DMS79 (cell line): ENCODE results near the gene SLC66A2.

Experiments
- DNase-seq: peaks from one replicate; lab custom pipeline; 2025; lab: John Stamatoyannopoulos, UW

The SLC66A2 gene

DNA sequence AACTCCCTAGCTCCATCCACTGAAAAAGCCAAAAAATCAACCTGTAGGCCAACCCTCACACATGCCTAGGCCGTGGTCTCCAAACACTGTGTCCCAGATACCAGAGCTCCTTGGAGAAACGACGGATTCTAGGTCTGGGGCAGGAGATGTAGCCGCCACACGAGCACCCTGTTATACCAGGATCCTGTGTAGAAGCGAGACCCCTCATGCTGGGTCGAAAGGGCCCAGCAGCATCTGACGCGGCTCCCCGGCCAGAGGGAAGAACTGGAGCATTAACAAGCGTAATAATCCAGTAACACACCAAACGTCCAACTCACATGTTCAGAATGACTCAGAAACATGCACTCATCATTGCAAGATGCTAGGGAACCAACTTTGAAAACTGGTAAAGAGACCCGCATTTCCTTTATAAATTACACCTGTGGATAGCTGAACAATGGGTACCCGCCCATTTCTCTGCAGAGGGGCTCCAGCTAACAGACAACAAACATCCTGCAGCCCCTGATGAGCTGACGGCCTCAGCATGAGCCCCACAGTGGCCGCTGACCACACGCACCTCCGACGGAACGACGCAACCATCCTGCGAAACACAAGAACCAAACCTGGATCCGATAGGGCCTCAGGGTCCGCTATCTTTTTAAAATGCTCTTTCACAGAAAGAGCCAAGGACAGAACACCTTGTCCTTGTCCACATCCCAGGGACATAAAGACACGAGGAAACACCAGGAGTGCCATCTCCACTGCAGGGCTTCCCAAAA is 14.2 kb downstream of the SLC66A2 start:
- no peak for DNase-seq

DNA sequence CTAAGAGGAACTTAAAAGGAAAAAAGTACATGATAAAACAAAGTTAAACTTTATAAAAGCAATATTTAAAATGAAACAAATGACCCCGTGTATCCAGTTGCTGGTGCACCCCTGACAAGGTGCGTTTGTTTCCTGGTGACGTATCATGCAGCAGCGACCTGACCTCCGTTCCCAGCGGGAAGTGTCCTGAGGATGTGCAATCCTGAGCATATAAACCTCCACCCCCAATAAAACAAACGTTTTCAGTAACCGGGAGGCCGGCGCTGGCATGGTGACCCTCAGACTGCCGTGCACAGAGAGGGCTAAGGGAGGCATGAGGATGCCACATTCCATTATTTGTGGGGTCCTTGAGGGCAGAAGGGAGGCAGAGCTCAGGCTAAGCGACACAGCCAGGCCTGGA is 14.8 kb downstream of the SLC66A2 start:
- no peak for DNase-seq

DNA sequence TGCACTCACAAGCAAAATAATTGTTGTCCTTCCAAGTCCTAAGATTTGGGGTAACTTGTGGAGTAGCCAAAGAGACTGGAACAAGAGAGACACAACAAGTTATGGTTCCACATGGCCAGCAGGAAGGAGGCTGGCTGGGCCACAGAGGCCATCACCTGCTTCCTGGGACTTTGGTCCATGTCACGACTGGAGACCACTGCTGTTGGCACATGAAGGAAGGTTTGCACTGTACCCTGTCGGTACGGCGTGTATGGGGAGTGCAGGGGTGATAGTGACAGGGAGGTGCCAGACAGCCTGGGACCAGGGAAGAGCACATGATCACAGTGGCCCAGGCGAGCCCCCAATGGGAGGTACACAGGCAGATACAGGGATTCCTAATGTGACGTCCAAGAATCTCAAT is 15.5 kb downstream of the SLC66A2 start:
- DNase-seq, result no peak

DNA sequence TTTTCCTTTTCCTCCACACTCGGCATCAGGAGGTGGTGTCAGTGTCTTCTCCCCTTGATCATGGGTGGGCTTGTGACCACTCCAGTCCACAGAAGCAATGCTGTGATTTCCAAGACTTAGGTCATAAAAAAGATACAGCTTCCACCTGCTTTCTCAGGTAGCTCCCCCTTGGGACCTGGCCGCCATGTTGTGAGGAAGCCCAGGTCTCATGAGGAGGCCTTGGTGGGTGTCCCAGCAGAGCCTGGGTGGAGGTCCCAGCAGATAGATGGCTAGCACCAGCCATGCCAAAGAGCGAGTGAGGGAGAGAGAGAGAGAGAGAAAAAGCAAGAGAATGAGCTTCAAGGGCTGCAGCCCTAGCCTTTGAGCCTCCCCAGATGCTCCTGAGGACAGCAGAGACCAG is 16.0 kb downstream of the SLC66A2 start:
- no peak for DNase-seq

DNA sequence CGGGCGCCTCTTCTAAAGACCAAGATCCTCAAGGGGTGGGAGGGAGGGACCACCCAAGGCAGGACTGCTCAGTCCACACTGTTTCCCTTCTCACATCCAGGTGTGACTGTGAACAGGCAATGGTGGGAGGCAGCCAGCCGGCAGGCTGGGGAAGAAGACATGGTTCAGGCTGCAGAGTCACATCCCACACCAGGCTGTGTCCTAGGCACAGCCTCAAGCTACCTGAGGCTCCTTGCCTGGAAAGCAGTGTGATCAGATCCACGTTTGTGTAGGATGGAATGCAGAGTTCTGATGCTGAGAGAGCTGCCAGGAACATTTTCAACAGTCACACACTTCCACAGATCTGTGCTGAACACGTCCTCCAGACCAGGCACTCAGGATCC is 16.4 kb downstream of the SLC66A2 start:
- DNase-seq, result no peak

DNA sequence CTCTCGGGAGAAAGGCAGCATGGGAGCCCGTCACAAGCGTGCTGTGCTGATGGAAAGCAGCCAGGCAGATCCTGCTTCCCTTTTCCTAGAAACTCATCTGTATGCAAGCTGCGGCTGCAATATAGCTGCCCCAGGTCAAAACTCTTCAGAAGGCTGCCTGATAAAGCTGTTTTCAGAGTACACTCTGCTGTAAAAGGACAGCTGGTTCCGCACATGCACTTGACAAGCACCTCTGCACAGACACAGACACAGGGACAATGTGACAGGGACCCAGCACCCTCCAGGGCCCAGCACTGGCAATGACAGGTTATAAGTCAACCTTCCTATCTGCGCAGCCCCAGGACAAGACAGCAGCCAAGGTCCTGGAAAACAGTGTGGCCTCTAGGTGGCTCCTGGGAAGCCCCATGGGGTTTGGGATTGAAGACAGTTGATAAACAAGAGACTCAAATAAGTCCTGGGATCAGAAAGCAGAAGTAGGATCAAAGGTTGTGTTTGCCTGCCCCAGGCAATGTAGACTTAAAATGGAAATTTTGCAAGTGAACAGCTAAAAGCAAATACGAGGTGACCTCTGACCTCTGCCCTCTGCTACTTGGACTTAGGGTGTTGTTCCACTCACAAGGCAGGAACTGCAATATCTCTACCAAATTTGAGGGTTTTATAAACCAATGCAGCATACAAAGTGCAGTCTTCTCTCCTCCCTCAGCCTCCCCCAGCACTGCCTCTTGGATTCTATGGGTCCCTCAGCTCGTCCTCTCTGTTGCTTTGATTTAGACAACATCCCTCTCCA is 16.9 kb downstream of the SLC66A2 start:
- DNase-seq, result no peak

DNA sequence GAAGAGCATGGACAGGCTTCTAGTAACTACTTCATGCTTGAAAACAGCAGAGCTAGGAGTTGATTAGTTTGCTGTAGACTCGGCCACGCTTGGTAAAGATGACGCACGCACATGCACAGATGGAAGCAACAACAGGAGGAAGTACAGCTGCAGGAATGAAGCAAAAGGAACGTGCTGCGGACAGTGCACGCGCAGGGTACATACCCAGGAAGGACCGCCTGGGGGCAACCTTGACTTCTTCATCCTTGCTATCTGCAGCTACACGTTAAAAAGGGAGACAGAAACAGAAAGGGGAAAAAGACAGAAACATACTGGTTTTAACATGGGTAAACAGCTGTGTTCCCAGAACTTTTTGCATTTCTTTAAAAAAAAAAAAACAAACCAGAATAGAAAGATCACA is 17.7 kb downstream of the SLC66A2 start:
- no peak for DNase-seq

DNA sequence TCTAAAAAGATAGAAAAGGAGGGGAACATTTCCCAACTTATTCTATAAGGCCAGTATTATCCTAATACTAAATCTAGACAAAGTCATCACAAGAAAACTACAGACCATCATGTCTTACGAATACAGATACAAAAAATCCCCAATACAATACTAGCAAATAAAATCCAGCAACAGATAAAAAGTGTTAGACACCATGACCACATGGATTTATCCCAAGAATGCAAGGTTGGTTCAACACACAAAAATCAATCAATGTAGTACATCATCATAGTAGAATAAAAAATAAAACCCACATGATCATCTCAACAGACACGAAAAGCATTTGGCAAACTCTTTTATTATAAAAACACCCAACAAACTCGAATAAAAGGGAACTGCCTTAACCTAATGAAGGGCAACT is 18.5 kb downstream of the SLC66A2 start:
- no peak for DNase-seq

DNA sequence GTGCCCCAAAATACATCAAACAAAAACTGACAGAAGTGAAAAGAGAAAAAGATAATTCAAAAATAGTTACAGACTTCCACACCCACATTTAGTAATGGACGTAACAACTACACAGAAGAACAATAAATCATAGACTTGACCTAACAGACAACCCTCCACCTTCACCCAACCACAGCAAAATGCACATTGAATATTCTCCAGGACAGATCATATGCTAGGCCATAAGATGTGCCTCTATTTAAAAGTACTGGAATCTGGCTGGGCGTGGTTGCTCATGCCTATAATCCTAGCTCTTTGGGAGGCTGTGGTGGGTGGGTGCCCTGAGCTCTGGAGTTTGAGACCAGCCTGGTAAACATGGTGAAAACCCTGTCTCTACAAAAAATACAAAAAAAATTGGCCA is 20.0 kb downstream of the SLC66A2 start:
- DNase-seq, result no peak

DNA sequence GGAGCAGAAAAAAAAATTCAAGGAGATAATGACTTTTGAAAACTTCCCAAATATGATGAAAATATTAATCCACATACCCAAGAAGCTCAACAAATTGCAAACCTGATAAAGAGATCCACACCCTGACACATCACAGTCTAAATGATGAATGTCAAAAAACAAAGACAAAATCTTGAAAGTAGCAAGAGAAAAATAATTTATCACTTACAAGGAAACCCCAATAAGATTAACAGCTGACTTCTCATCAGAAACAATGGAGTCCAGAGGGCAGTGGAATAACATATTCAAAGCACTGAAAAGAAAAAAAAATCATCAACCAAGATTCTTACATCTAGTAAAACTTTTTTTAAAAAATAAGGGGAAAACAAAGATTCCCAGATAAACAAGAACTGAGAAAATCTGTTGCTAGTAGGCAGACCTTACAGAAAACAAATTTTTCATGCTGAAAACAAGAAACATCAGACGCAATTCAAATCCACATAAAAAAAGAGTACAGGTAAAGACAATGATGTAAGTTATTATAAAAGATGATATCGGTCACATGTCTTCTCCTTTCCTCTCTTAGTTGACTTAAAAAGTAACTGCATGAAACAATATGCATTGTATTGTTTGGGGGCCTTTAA is 21.3 kb downstream of the SLC66A2 start:
- no peak for DNase-seq

DNA sequence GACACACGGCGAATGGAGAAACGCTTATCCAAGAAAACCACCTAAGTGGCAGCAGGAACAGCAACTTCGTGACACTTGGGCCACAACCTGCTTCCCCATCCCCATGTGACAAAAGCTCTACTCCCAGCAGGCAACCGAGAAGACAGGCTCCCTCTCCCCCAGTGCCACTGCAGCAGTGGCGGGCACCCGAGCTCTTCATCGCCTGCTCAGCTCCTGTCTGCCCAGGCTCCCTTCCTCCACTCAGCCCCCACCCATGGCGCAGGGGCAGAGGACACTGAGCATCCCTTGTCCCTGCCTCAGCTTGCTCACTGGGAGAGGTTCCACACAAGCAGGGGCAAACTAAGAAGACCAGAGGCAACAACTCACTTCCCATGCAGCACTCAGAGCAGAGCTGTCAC is 22.9 kb downstream of the SLC66A2 start:
- no peak for DNase-seq

DNA sequence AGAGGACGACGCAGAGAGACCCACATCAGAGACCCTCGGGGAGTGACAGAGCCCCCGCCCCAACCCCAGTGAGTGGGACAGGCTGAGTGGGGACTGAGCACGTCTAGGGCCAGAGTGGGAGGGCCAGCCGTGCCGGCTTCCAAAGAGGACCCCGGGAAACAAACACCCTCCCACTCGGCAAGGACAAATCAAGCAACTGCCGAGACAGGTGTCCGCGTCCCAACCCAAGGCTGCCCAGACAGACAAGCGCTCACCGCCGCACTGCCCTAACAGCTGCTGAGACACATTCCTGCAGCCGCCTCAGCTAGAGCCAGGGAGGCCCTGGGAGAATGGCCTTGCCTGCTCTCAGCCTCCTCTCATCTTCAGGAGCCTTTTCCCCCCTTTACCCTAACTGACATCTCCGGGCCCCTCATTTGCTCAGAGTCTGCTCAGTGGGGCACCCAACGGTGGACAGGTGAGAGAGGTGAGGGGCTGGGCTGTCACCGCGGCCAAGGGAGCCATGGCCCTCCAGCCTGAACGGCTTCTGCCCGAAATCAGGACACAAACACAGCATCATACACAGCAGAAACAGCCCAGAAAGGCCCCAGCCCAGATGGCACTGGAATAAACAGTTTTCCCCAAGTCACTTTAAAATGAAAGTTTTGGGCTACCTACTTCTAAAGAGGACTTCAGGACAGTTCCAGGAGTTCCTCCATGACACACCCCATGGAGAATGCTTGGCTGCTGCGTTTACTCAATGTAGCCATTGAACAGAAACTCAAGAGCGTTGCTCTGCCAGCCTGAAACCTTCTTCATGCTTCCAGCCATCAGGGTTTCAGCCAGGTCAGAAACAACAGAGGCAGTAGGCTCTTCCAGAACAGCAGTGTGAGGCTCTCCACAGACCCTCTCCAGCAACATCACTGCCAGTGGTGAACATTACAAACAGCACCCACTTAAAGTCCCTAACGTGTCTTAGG is 23.6 kb downstream of the SLC66A2 start:
- DNase-seq, result no peak

DNA sequence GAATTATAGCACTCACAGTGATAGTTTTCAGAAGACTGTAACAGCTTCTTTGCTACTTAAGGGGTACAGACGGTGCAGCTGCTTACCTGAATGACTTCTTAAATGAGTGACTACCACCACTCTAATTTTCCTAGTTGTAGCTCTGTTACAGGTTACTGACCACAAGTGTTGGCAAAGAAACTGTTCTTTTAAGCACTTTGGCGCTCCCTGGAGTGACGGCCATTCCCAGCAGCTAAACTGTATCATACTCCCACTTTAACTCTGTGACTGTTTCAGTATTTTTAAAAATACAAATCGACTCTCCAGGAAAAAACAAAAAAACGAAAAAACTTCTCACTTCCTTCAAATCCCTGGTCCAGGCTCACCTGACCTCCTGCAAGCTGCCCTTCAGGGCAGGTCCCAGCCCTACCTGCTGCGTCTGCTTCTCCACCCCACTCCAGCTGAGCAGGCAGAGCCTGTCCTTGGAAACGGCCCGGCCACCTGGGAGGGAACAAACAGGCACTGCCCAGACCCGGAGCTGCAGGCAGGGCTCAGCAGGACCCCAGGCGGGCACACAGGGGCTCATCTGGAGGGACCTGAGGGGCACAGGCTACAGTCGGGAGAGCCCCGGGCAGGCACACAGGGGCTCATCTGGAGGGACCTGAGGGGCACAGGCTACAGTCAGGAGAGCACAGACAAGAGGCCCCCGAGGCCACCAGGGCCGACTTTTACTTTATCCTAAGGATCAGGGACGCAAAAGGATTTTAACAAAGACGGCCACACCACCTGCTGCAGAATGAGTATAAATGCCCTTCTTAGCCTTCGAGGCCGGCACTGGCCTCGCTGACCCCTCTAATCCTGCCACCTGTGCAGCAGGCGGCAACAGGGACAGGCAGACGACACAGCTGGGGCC is 24.5 kb downstream of the SLC66A2 start:
- peak; percentile 15 for DNase-seq

DNA sequence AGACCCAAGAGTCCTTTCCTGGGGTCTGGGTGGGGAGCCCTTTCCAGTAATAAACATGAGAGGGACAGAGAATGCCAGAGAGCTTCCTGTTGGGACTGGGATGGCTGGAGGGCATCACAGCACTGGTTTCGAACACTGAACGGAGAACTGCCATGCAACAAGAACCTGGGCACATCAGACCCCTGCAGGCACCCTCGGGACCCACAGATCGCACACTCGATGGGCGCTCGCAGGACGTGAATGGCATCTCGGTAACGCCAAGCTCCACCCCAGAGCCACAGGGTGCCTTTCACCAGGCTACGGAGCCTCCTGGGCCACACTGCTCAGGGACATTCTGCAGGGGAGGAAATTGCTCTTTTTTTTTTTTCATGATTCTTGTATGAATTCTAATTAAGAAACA is 25.1 kb downstream of the SLC66A2 start:
- DNase-seq, result no peak

DNA sequence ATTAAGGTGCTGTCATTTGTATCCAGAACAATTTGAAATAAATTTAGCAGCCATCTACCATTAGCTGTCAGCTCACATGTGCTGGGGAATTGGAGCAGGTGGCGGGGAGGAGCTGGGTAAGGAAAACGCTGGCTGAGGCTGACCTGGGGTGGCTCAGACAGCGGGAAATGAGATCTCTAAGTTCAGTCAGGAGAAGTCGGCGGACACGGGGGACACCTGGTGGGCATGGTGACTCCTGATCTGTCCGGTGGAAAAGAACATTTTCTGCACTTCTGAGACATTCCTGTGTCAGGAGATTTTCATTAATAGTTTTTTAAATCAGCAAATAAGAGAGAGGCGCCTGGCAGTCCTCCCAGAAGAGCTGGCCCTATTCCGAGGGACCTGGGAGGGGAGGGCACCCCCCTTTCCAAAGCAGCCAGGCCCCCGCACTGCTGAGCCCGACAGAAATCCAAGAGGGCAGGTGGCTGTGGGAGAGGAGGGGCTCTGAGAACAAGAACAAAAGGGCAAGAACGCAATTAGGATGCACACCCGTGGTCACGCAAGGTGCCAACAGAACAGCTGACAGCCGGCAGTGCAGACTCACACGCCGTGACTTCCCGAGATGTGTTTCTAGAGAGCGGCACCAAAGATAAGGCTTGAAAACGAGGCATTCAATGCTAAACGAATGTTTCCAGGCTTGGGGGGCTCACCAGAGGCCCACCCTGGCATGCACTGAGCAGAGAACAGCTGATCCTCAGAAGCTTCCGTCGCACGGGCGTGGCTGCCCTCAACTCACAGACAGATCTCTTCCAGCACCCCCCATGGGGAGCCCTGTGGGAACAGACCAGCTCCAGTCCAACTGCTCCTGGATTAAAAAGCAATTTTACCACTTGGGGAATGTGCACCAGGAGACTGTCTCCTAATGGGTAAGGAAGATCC is 26.4 kb downstream of the SLC66A2 start:
- DNase-seq, result peak; percentile 93

DNA sequence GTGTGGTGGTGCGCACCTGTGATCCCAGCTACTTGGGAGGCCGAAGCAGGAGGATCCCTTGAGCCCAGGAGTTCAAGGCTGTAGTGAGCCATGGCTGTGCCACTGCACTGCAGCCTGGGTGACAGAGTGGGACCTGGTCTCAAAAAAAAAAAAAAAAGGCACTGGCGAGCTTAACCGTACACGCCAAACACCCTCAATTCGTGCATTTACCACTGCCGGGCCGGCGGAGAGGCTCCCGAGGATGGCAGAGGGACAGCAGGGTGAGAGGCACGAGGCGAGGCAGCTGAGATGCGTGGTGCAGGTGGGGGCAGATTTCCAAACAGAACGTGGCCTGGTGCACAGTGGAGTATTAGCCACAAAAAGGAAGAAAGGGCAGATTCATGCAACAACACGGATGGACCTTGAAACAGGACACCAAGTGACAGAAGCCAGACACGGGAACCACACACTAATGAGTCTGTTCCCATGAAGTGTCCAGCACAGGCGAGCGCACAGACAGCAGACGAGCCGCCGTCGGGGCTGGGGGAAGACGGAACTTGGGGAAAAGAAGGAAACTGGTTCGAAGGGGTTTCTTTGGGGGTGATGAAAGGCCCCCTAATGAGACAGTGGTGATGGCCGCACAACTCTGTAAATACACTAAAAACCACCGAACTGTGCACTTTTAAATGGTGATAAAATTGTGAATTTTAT is 27.4 kb downstream of the SLC66A2 start:
- DNase-seq, result no peak

DNA sequence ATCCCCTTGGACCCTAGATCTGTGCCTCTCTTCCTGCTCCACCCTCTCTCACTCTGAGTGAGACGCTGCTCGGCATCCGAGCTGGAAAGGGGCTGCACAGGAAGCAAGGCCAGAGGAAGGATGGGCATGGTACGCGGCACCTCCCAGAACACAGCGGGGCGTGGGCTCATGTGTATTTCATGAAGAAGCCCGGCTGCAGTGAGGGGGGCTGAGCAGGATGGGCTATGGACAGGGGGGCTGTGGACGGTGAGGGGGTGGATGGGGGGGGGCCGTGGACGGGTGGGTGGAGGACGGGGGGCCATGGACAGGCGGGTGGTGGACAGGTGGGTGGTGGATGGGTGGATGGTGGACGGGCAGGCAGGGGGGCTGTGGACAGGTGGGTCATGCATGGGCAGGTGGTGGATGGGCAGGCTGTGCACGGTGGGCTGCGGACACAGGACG is 28.5 kb downstream of the SLC66A2 start:
- DNase-seq, result no peak

DNA sequence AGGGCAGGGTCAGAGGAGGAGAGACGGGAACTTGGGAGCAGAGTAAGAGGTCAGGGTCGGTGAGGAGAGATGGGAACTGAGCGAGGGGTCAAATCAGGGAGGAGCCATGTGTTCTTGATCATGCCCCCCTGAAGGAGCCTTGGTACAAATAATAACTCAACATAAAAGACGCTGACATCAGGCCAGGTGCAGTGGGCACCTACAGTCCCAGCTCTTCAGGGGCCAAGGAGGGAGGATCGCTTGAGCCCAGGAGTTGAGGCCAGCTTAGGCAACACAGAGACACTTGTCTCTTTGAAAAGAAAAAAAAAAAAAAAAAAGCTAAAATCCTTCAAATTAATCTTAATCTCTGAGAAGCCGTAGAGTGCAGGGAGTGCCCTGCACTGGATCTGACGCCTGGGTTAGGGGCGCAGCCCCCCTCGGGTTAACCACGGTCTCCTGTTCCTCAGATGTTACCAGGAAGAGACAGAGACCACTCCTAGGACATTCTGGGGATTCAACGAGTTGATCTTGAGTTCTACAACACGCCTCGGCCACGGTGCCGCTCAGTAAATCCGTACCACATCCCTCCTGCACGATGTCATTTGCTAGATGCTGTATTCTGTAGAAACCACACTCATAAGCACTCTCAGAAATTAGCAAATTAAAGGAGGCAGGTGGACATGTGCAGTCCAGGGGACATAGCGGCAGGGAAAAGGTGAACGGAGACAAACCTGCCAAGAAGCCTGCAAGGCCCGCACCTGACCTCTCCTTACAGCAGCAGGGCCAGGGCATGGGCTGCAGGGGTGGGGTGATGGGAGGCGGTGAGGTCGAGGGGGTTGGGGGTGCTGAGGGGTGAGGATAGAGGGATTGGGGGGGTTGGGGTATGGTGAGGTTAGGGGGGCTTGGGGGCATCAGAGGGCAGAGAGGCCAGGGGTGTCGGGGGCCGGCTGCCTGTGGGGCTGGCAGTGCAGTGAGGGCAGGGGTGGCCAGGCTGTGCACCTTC is 29.2 kb downstream of the SLC66A2 start:
- no peak for DNase-seq
